HepG2 (cell line): ENCODE data around the gene MFNG. TPM values are rescaled to one million over a fixed set of nuclear protein-coding genes. Genes with fewer than 3 reads are reported as not detected.

Experiments
- CREBL2 ChIP-seq: sonication (generic); formaldehyde crosslinking; IDR thresholded peaks from 2 replicates; pipeline ENCODE4 v1.8.1; 2023; ENCODE audit warnings: missing genetic modification reagents, mild to moderate bottlenecking, borderline replicate concordance
- MTF1 ChIP-seq: sonication (generic); formaldehyde crosslinking; IDR thresholded peaks from 2 replicates; pipeline ENCODE4 v1.5.0; 2020; ENCODE audit warnings: missing genetic modification reagents
- PHF20 ChIP-seq: sonication (generic); formaldehyde crosslinking; IDR thresholded peaks from 2 replicates; pipeline ENCODE4 v1.5.0; 2020; ENCODE audit warnings: mild to moderate bottlenecking, missing genetic modification reagents
- SRY ChIP-seq: sonication (generic); formaldehyde crosslinking; IDR thresholded peaks from 2 replicates; pipeline ENCODE4 v1.8.0; 2022; ENCODE audit warnings: mild to moderate bottlenecking, missing genetic modification reagents
- STAT6 ChIP-seq: sonication (generic); formaldehyde crosslinking; IDR thresholded peaks from 2 replicates; pipeline ENCODE4 v1.4.0; 2020; ENCODE audit warnings: missing genetic modification reagents, mild to moderate bottlenecking, borderline replicate concordance
- TFDP2 ChIP-seq: sonication (generic); formaldehyde crosslinking; IDR thresholded peaks from 2 replicates; pipeline ENCODE4 v1.4.0; 2020; ENCODE audit warnings: missing genetic modification reagents
- USF2 ChIP-seq, 2 experiments: sonication (generic) in 1 of 2; formaldehyde crosslinking in 1 of 2; IDR thresholded peaks; 2 replicates each; pipeline versions ENCODE4 v1.5.1 to v1.6.1; 2011 to 2020; ENCODE audit warnings: borderline replicate concordance in 1 of 2, low read depth in 1 of 2, low read length in 1 of 2, mild to moderate bottlenecking in 1 of 2, missing genetic modification reagents in 1 of 2, moderate library complexity in 1 of 2
- ZBTB25 ChIP-seq: IDR thresholded peaks from 2 replicates; pipeline ENCODE4 v1.6.1; 2018; ENCODE audit warnings: missing genetic modification reagents
- ZNF143 ChIP-seq: sonication (generic); formaldehyde crosslinking; IDR thresholded peaks from 2 replicates; pipeline ENCODE4 v1.4.0; 2020; ENCODE audit warnings: missing genetic modification reagents
- ZNF451 ChIP-seq: sonication (generic); formaldehyde crosslinking; IDR thresholded peaks from 2 replicates; pipeline ENCODE4 v1.5.0; 2020; ENCODE audit warnings: mild to moderate bottlenecking, missing genetic modification reagents
- ZNF546 ChIP-seq: sonication (generic); formaldehyde crosslinking; conservative IDR thresholded peaks from 2 replicates; pipeline ENCODE4 v1.8.1; 2023; ENCODE audit warnings: mild to moderate bottlenecking, missing genetic modification reagents
- ZNF609 ChIP-seq: sonication (generic); formaldehyde crosslinking; IDR thresholded peaks from 2 replicates; pipeline ENCODE4 v1.4.0; 2020; ENCODE audit warnings: mild to moderate bottlenecking, missing genetic modification reagents, borderline replicate concordance
- ZNF674 ChIP-seq: sonication (generic); formaldehyde crosslinking; IDR thresholded peaks from 2 replicates; pipeline ENCODE4 v1.5.0; 2020; ENCODE audit warnings: low read depth, mild to moderate bottlenecking, missing genetic modification reagents
- ZNF773 ChIP-seq: sonication (generic); formaldehyde crosslinking; IDR thresholded peaks from 2 replicates; pipeline ENCODE4 v1.4.0; 2020; ENCODE audit warnings: missing genetic modification reagents, borderline replicate concordance
- ZSCAN22 ChIP-seq: sonication (generic); formaldehyde crosslinking; IDR thresholded peaks from 2 replicates; pipeline ENCODE4 v1.4.0; 2020; ENCODE audit warnings: mild to moderate bottlenecking, missing genetic modification reagents
- polyA plus RNA-seq, 8 experiments: library from polyadenylated mRNA; depleted of rRNA in 3 of 8; stranded (reverse) in 7 of 8; unstranded in 1 of 8; fragments of >200 nt; fragmentation: Illumina TruSeq in 4 of 8; extraction: Trizol in 4 of 8; gene quantifications; 2 replicates each; pipeline versions ENCODE4 v1.2.1 to v1.2.3, GENCODE V29; 2011 to 2016; ENCODE audit warnings: low read depth in 4 of 8, missing spikeins in 1 of 8, mixed read lengths in 1 of 8; ENCODE audit not compliant: insufficient read depth in 1 of 8
- total RNA-seq, 5 experiments: library from RNA; depleted of rRNA; stranded (reverse); fragments of >200 nt; fragmentation: Illumina TruSeq; extraction: Trizol; gene quantifications; 2 replicates each; pipeline ENCODE4 v1.2.3, GENCODE V29; 2016; ENCODE audit warnings: low read depth in 1 of 5

MFNG gene
- total and polyA plus RNA-seq, 2 of the 13 experiments (the other 11 are each of a cell fraction or from before 2014, with no cell fraction given), result 1.0 to 11.7 TPM

- TF ChIP-seq TFDP2 (CRISPR knock-in tag), result peak; percentile 21; the same call in 1 of the 2 replicates
- no peak for TF ChIP-seq ZNF773 (CRISPR knock-in tag)
- no peak for TF ChIP-seq CREBL2
- no peak for TF ChIP-seq SRY (CRISPR knock-in tag)
- no peak for TF ChIP-seq ZNF143 (CRISPR knock-in tag)
- TF ChIP-seq ZNF674 (CRISPR knock-in tag), result no peak
- TF ChIP-seq USF2 (IDR thresholded peaks at IDR 0.05; ENCODE audit: low read depth, low read length), result no peak
- no peak for TF ChIP-seq USF2 (CRISPR knock-in tag; IDR thresholded peaks at IDR 0.05; ENCODE audit: borderline replicate concordance)
- no peak; the same call in 1 of the 2 replicates for TF ChIP-seq ZNF546 (CRISPR knock-in tag)
- TF ChIP-seq MTF1 (CRISPR knock-in tag), result no peak
- peak; percentile 46; the same call in 1 of the 2 replicates for TF ChIP-seq PHF20 (CRISPR knock-in tag)
- no peak for TF ChIP-seq ZNF451 (CRISPR knock-in tag)
- no peak for TF ChIP-seq STAT6 (CRISPR knock-in tag)
- no peak for TF ChIP-seq ZSCAN22 (CRISPR knock-in tag)
- TF ChIP-seq ZNF609 (CRISPR knock-in tag), result no peak
- TF ChIP-seq ZBTB25 (CRISPR knock-in tag), result no peak
These were observed 2.4 kb upstream of the MFNG start (continued) for GRCh38 chr22:37488337-37489135.
